Central memory CD8-positive, alpha-beta T cell (primary cell): ENCODE data around the gene STK32A.

Source experiments
- ATAC-seq: fragments of 150-1000 bp; cut with Tn5 transposase; replicated peaks from 2 replicates; pipeline ENCODE4 v1.10.0; 2022; ENCODE audit warnings: mild to moderate bottlenecking, moderate FRiP score, moderate number of reproducible peaks; ENCODE audit not compliant: poor library complexity, severe bottlenecking; ENCODE audit errors: extremely low read depth
- DNase-seq, 2 donors: peaks; one replicate each; pipeline ENCODE4 v3.0.0; 2021; ENCODE audit warnings: low spot score in 2 of 2
- H3K27ac Mint-ChIP-seq: one replicate; pipeline ENCODE4 v1.8.0; 2022; ENCODE audit warnings: low read depth, mild to moderate bottlenecking, moderate library complexity, mixed read lengths
- H3K27me3 Mint-ChIP-seq: one replicate; pipeline ENCODE4 v1.8.0; 2022; ENCODE audit warnings: mixed read lengths
- H3K36me3 Mint-ChIP-seq: one replicate; pipeline ENCODE4 v1.8.0; 2022; ENCODE audit warnings: mild to moderate bottlenecking, moderate library complexity, mixed read lengths; ENCODE audit not compliant: insufficient read depth
- H3K4me1 Mint-ChIP-seq: one replicate; pipeline ENCODE4 v1.8.0; 2022; ENCODE audit warnings: mixed read lengths
- H3K4me3 Mint-ChIP-seq: one replicate; pipeline ENCODE4 v1.8.0; 2022; ENCODE audit warnings: mild to moderate bottlenecking, moderate library complexity, mixed read lengths
- H3K9me3 Mint-ChIP-seq: one replicate; pipeline ENCODE4 v1.8.0; 2022; ENCODE audit warnings: mixed read lengths

The STK32A gene

DNA sequence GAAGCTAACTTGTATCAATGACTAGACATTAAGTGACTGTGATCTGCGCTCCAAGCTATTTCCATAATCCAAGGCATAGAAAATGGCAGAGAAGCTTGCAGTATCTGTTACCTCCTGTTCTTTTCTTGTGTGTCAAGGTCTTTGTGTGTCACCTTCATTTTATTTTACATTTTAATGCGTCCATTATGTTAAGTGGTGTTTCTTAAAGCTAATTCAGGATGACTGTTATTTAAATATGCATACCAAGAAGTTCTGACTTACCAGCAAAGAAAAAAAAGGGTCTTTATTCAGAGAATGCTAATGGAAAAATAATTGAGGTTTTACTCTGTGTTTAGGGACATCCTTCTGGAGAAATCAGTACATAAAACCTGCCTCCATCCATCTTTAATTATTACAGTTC is 52.3 kb downstream of the STK32A start:
- Mint-ChIP-seq H3K36me3 (no peaks in the 10 kb centered on the region), H3K4me1 (no peaks in the 10 kb centered on the region), H3K27ac (no peak overlapping the region), H3K4me3 (no peak overlapping the region), H3K27me3 (peaks cover 10% of the 10 kb centered on the region), H3K9me3 (no peaks in the 10 kb centered on the region)
- ATAC-seq, result no peak
- DNase-seq, result no peak

DNA sequence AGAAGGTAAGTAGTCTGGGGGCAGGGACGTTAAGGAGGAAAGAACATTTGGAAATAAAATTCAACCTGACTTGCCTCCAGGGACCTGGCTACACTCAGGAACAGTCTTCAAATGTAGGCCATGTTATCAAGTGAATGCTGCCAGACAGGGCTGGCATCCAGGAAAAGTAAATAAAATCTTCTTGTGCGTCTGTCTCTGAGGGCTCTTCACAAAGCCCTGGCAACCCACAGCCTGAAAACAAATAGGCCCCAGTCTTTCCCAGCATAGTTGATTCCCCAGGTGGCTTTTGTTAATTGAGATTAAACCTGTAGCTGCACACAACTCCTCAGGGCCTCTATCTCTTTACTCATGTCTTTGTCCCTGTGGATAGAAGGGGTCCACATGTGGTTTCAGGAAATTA is 55.4 kb downstream of the STK32A start:
- ATAC-seq (no peak), DNase-seq (no peak)
- Mint-ChIP-seq H3K9me3 (no peaks in the 10 kb centered on the region), H3K36me3 (no peaks in the 10 kb centered on the region), H3K27me3 (peaks cover 10% of the 10 kb centered on the region), H3K27ac (no peak overlapping the region), H3K4me3 (no peak overlapping the region), H3K4me1 (no peaks in the 10 kb centered on the region)

GRCh38 chr5:147303251-147303650 is 68.4 kb downstream of the STK32A start:
- Mint-ChIP-seq H3K9me3 (peaks cover 8% of the 10 kb centered on the region), H3K36me3 (peaks cover 2% of the 10 kb centered on the region), H3K27ac (no peak overlapping the region), H3K27me3 (peaks cover 27% of the 10 kb centered on the region), H3K4me3 (no peak overlapping the region), H3K4me1 (no peaks in the 10 kb centered on the region)
- no peak for DNase-seq
- ATAC-seq, result no peak

DNA sequence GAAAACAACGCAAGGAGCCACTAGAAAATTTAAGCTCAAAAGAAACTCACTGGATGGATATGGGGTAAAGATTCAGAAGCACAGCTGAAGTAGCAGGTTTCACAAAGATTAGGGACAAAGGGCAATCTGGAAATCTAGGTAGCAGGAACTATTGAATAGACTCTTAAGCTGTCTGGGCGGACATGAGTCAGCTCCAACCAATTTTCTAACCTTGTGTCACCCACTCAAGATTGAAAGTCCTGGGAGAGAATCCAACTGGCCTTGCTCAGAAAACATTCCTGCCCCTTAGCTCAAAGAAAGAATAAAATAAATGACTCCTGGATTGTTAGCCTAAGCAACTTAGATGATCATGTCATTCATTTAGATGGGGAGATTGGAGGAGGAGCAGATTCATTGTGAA is 69.2 kb downstream of the STK32A start:
- no peak for DNase-seq
- H3K4me1 Mint-ChIP-seq, result no peaks in the 10 kb centered on the region
- H3K27me3 Mint-ChIP-seq, result peaks cover 27% of the 10 kb centered on the region
- no peak for ATAC-seq
- no peak overlapping the region for H3K27ac Mint-ChIP-seq
- no peak overlapping the region for H3K4me3 Mint-ChIP-seq
- H3K36me3 Mint-ChIP-seq, result peaks cover 2% of the 10 kb centered on the region
- H3K9me3 Mint-ChIP-seq, result peaks cover 8% of the 10 kb centered on the region

DNA sequence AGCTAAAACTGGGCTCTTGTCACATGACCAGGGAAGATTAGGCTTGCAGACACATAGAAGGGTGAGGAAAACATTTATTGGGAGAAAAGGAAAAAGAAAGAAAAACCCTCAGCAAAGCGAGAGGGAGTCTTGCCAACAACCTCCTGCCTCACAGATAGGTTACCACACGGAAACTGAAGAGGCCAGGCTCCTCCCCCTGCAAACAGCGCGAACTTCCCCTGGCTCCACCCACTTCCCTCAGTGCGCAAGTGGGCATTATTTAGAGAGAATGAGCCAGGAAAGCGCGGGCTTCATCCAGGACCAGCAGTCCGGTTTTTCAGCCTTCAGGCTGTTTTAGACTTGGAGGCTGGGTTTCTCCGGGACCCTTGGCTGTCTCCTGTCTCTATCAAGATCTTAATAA is 70.3 kb downstream of the STK32A start:
- DNase-seq (no peak), ATAC-seq (no peak)
- peaks cover 27% of the 10 kb centered on the region for H3K27me3 Mint-ChIP-seq
- H3K4me1 Mint-ChIP-seq, result no peaks in the 10 kb centered on the region
- no peak overlapping the region for H3K27ac Mint-ChIP-seq
- peaks cover 2% of the 10 kb centered on the region for H3K36me3 Mint-ChIP-seq
- H3K4me3 Mint-ChIP-seq, result no peak overlapping the region
- peaks cover 8% of the 10 kb centered on the region for H3K9me3 Mint-ChIP-seq

GRCh38 chr5:147306351-147306750 is 71.5 kb downstream of the STK32A start:
- no peak overlapping the region for H3K27ac Mint-ChIP-seq
- H3K27me3 Mint-ChIP-seq, result peaks cover 27% of the 10 kb centered on the region
- H3K9me3 Mint-ChIP-seq, result peaks cover 8% of the 10 kb centered on the region
- peaks cover 2% of the 10 kb centered on the region for H3K36me3 Mint-ChIP-seq
- no peak for DNase-seq
- no peak for ATAC-seq
- no peaks in the 10 kb centered on the region for H3K4me1 Mint-ChIP-seq
- no peak overlapping the region for H3K4me3 Mint-ChIP-seq

DNA sequence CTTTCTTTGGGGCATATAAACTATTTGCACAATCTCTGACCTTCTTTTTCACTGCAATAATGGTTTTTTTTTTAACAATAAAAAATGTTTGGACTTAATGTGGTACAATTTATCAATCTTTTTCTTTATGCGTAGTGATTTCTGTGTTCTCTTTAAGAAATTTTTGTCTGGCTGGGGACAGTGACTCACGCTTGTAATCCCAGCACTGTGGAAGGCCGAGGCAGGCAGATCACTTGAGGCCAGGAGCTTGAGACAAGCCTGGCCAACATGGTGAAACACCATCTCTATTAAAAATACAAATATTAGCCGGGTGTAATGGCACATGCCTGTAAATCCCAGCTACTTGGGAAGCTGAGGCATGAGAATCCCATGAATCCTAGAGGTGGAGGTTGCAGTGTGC is 72.3 kb downstream of the STK32A start:
- ATAC-seq (no peak), DNase-seq (no peak)
- H3K4me3 Mint-ChIP-seq, result no peak overlapping the region
- H3K9me3 Mint-ChIP-seq, result peaks cover 8% of the 10 kb centered on the region
- H3K4me1 Mint-ChIP-seq, result no peaks in the 10 kb centered on the region
- H3K36me3 Mint-ChIP-seq, result peaks cover 2% of the 10 kb centered on the region
- no peak overlapping the region for H3K27ac Mint-ChIP-seq
- peaks cover 22% of the 10 kb centered on the region for H3K27me3 Mint-ChIP-seq

- no peaks in the 10 kb centered on the region for H3K27me3 Mint-ChIP-seq
- DNase-seq, result no peak
Measured at GRCh38 chr5:147309621-147310020, 74.8 kb downstream of the STK32A start.

DNA sequence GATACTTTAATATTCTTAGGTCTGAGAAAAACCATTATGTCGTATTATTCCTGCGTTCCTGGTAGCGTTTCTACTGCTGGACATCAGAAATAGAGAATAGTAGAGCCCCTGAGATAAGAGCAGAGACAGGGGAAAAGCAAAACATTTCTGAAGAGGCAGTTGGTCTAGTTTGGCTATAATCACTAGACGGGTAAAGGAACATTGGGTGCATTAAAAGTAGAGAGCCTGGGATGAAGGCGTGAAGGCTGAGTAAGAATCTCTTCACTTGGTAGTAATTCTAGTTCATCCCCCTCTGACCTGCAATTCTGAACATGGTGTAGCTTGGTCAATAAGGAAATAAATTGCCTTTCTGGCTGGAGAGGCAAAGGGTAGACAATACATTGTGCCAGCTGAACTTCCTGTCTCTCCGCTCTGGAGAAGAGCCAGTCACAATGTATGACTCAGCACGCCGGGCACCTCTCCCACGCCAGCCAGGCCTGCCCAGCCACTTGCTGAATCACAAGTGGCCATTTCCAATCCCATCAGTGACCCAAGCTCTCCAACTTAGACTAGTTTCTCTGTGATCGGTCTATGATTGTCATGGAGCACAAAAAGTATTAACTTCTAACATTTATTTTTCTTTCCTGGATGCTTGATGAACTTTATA is 75.4 kb downstream of the STK32A start:
- DNase-seq, result no peak
- no peak overlapping the region for H3K4me3 Mint-ChIP-seq
- H3K9me3 Mint-ChIP-seq, result no peaks in the 10 kb centered on the region
- H3K27ac Mint-ChIP-seq, result no peak overlapping the region
- no peaks in the 10 kb centered on the region for H3K4me1 Mint-ChIP-seq
- no peaks in the 10 kb centered on the region for H3K36me3 Mint-ChIP-seq
- no peak for ATAC-seq
- H3K27me3 Mint-ChIP-seq, result no peaks in the 10 kb centered on the region

More at GRCh38 chr5:147309621-147310020, 74.8 kb downstream of the STK32A start:
- no peak overlapping the region for H3K27ac Mint-ChIP-seq
- no peaks in the 10 kb centered on the region for H3K9me3 Mint-ChIP-seq
- no peak for ATAC-seq
- peaks cover under 1% of the 10 kb centered on the region for H3K36me3 Mint-ChIP-seq
- no peak overlapping the region for H3K4me3 Mint-ChIP-seq
- no peaks in the 10 kb centered on the region for H3K4me1 Mint-ChIP-seq

GRCh38 chr5:147317978-147318684 is 83.3 kb downstream of the STK32A start:
- Mint-ChIP-seq H3K4me1 (no peaks in the 10 kb centered on the region), H3K27me3 (no peaks in the 10 kb centered on the region), H3K36me3 (no peaks in the 10 kb centered on the region), H3K27ac (no peak overlapping the region), H3K4me3 (no peak overlapping the region), H3K9me3 (no peaks in the 10 kb centered on the region)
- no peak for ATAC-seq
- no peak for DNase-seq

DNA sequence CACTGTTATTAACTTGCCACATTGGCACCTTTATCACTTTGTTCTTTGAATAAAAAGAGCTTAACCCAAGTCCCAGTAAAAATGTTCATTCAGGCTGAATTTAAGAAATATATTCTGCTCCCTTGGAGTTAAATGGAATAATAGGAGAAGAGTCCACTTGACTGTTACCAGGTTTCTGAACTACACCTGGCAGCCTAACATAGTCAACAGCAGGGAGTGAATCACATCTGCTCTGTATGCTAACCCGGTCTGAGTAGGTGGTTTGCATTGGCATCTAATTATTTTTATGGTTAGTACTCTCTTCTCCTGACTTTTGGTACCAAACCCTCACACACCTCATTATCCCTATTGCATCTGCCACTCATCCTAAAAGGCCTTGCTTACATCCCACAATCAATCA is 86.7 kb downstream of the STK32A start:
- DNase-seq (no peak), ATAC-seq (no peak)
- H3K27me3 Mint-ChIP-seq, result peaks cover 11% of the 10 kb centered on the region
- no peak overlapping the region for H3K4me3 Mint-ChIP-seq
- no peaks in the 10 kb centered on the region for H3K9me3 Mint-ChIP-seq
- H3K36me3 Mint-ChIP-seq, result no peaks in the 10 kb centered on the region
- no peaks in the 10 kb centered on the region for H3K4me1 Mint-ChIP-seq
- no peak overlapping the region for H3K27ac Mint-ChIP-seq

DNA sequence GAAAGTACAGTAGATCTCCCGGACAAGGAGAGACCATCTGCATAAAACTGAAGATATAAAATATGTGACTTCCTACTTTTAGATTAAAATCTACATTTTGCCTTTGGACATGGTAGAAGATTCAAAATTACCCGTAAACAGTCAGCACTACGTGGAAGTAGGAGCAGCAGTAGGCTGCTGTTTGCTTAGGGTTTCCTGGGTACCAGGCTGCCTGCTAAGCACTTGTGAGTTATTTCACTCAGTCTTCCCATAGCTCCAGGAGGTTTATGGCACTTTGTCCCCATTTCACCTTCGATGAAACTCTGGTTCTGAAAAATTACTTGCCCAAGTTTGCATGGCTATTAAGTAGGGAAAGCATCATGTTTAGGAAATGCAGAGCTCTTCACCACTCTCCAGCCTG is 92.6 kb downstream of the STK32A start:
- no peak for ATAC-seq

DNA sequence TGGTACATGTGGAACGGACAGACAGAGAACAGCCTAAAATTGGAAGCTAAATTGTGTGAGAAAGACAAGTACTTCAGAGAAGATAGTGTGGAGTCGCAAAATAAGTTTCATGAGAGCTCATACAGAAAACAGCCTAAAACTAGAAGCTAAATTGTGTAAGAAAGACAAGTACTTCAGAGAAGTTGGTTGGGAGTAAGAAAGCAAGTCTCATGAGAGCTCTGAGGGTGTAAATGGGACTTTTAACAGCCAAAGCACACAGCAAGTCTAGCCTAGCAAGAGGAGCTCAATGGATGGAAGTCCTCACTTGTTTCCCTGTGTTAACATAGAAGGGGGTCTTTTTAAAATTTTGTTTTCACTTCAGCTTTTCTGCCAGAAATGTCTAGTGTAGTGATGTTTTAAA is 93.1 kb downstream of the STK32A start:
- Mint-ChIP-seq H3K4me1 (no peaks in the 10 kb centered on the region), H3K27me3 (peaks cover 11% of the 10 kb centered on the region), H3K36me3 (no peaks in the 10 kb centered on the region), H3K27ac (no peak overlapping the region), H3K4me3 (no peak overlapping the region), H3K9me3 (no peaks in the 10 kb centered on the region)
- DNase-seq (no peak), ATAC-seq (no peak)

More for the DNA sequence above, 92.6 kb downstream of the STK32A start:
- Mint-ChIP-seq H3K9me3 (no peaks in the 10 kb centered on the region), H3K27me3 (peaks cover 11% of the 10 kb centered on the region), H3K36me3 (no peaks in the 10 kb centered on the region), H3K4me3 (no peak overlapping the region), H3K27ac (no peak overlapping the region), H3K4me1 (no peaks in the 10 kb centered on the region)
- DNase-seq, result no peak
